Cardiac ventricle fibroblast (primary cell): ENCODE results near the gene A1BG. TPM values are rescaled to one million over a fixed set of nuclear protein-coding genes. Genes with fewer than 3 reads are reported as not detected.

Source experiments
- total RNA-seq: library from RNA; depleted of rRNA; stranded (reverse); fragments of >200 nt; gene quantifications from 2 replicates; pipeline ENCODE4 v1.2.3, GENCODE V29; 2015

Gene A1BG
- total RNA-seq, result 24.8 and 61.8 TPM in 2 replicates

GRCh38 chr19:58352760-58353671, at the start of gene A1BG:
Gene A1BG, minus strand, starts transcription at chr19:58353492. Its CDS starts 55 bp downstream, at chr19:58353437.

DNA sequence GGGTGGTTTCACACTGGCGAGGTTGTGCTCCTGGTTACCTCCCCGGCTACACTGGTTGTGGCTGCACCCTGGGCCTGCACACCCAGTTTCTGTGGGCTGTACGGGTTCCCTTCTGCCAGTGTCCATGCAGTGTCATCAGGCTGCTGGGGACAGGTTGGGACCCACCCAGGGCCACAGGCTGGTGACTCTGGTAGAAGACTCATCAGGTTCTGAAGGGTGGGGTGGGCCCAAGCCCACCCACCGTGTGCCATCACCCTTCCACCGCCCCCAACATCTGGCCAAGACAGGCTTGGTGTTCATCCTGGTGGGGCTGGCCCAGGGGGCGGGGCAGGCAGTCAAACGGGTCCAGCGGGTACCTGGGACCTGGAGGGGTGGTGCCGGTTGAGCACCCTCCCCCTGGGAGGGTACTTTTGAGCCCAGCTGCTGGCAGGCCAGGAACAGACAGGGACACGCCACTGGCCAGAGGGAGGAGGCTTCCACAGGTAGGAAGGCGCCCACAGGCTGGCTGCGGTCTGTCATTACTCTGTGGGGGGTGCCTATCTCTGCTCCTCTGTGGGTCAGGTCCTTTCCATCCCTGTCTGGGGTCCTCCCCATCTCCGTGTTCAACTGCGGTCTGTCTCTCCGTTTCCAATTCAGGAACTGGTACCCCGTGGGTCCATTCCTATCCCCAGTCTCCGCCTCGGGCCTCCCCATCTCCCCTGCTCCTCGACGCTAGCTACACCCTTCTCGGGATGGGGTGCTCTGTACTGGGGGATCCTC, 42.1 kb upstream of the A1BG start, which contains the start of gene RNF225:
TSS of gene RNF225 (plus strand) at position 437 of the 759 bp plus-strand sequence. CDS start 434 bp downstream, outside the sequence.

DNA sequence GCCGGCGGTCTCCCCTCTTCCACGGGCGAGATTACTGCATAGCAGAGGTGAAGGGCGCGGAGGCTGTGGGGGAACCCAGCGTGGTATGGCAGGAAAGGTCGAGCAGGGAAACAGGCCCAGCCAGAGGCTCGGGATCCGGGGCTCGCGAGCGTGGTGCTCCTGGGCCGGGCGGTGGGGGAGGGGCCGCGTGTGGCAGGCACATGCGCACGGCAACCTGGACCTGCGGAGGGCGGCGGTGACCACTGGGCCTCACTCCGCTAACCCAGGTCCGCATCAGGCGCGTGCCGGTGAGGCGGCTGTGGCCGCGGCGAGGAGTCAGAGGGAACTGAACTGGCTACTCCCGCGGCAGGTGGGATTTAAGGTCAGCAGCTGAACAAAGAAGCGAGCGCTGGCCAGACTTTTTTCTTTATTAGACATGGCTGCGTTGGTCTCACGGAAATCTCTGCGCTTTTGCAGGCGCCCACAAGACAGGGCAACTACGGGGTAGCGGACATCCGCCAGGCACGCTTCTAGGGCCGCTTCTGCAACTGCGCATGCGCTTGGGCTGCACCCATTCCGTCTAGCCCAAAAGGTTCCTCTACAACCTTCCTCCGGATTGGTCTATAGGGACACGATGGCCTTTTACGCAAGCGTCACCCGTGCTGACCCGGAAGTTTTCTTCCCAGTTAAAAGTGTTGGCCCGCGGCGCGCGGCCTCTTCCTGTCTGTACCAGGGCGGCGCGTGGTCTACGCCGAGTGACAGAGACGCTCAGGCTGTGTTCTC, 33.5 kb upstream of the A1BG start, which contains the start of gene RPS5:
TSS of gene RPS5 (plus strand) at position 694 of the 762 bp plus-strand sequence. CDS start 869 bp downstream, outside the sequence.

GRCh38 chr19:58380662-58381459, 27.6 kb upstream of the A1BG start, which contains the start of gene ZNF837:
Gene ZNF837, minus strand, starts transcription at chr19:58381030. Its CDS starts 11,698 bp downstream, at chr19:58369332.

GRCh38 chr19:58362272-58362994, 9.1 kb upstream of the A1BG start, which contains the start of gene ZNF497:
Gene ZNF497, minus strand, starts transcription at chr19:58362751. Its CDS starts 5,116 bp downstream, at chr19:58357635.

DNA sequence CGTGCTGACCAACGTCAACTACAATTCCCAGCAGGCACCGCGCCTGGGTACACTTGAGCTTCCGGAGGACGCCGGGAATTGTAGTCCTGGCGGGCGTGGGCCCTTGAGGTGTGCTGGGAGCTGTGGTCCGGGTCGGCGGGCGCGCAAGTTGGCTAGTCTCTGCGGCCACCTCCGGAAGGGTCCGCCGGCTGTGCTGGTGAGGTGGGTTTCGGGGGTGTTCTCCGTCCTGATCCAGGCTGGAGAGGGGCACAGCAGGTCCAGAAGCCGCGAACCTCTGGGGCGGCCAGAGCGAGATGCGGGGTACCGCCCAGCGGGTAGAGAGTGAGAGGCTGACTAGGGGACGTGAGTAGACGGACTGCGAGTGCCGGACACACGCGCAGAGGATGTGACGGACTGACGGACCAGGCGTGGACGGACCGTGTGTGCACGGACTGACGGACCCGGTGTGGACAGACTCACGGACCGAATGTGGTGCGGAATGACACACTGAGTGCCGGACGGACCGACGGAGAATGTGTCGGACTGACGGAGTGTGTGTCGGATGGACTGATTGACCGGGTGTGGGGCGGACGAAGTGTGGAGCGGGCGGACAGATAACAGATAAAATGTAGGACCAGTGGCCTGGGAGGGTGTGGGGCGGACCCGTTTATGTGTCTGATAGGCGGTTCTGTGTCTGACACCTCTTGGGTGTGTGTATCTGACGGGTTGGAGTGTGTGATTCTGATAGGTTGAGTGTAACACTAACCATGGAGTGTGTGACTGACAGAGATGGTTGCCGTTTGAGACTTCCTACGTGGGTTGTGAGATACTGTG, 26.2 kb downstream of the A1BG start, which contains the start of gene ZSCAN22:
TSS of gene ZSCAN22 (plus strand) at position 81 of the 813 bp plus-strand sequence. CDS start 7,809 bp downstream, outside the sequence.

GRCh38 chr19:58305065-58305931, 48.0 kb downstream of the A1BG start, which contains the start of gene ERVK3-1:
Gene ERVK3-1, plus strand, starts transcription at chr19:58305377. Its CDS starts 6,792 bp downstream, at chr19:58312169.

Other genes with a start within 250 kb of the A1BG start
- 7.2 and 7.8 TPM in 2 replicates for gene ZNF329, start 202.7 kb downstream of the A1BG start, total RNA-seq
- gene ZNF274, start 170.4 kb downstream of the A1BG start, total RNA-seq, result 18.0 and 21.7 TPM in 2 replicates
- 24.6 and 33.3 TPM in 2 replicates for gene ZNF544, start 124.6 kb downstream of the A1BG start, total RNA-seq
- gene ZNF8, start 74.5 kb downstream of the A1BG start, total RNA-seq, result 6.2 and 6.9 TPM in 2 replicates
- gene ERVK3-1, start 48.1 kb downstream of the A1BG start, total RNA-seq, result 21.8 and 35.2 TPM in 2 replicates
- gene ZSCAN22, start 26.5 kb downstream of the A1BG start, total RNA-seq, result 2.4 and 2.8 TPM in 2 replicates
- gene ZNF497, start 9.3 kb upstream of the A1BG start, total RNA-seq, result 0.12 and 0.29 TPM in 2 replicates
- 3.8 and 4.8 TPM in 2 replicates for gene ZNF837, start 27.5 kb upstream of the A1BG start, total RNA-seq
- gene RPS5, start 33.8 kb upstream of the A1BG start, total RNA-seq, result 1,797 and 1,853 TPM in 2 replicates
- gene RNF225, start 42.2 kb upstream of the A1BG start, total RNA-seq, result not detected in 2 replicates
- 12.7 and 16.5 TPM in 2 replicates for gene ZNF584, start 55.2 kb upstream of the A1BG start, total RNA-seq
- 6.4 and 7.1 TPM in 2 replicates for gene ZNF132, start 86.7 kb upstream of the A1BG start, total RNA-seq
- 7.5 and 7.6 TPM in 2 replicates for gene ZNF324B, start 98.1 kb upstream of the A1BG start, total RNA-seq
- 10.7 and 12.1 TPM in 2 replicates for gene ZNF324, start 113.6 kb upstream of the A1BG start, total RNA-seq
- 12.8 and 16.3 TPM in 2 replicates for gene ZNF446, start 122.9 kb upstream of the A1BG start, total RNA-seq
- 4.8 and 5.5 TPM in 2 replicates for gene SLC27A5, start 158.5 kb upstream of the A1BG start, total RNA-seq
- gene ZBTB45, start 166.3 kb upstream of the A1BG start, total RNA-seq, result 5.9 and 9.4 TPM in 2 replicates
- 204 and 211 TPM in 2 replicates for gene TRIM28, start 190.6 kb upstream of the A1BG start, total RNA-seq
- gene CHMP2A, start 201.6 kb upstream of the A1BG start, total RNA-seq, result 133 and 136 TPM in 2 replicates
- gene UBE2M, start 205.1 kb upstream of the A1BG start, total RNA-seq, result 21.6 and 30.4 TPM in 2 replicates
- 7.4 and 13.3 TPM in 2 replicates for gene MZF1, start 219.8 kb upstream of the A1BG start, total RNA-seq